K562 (cell line): ENCODE data around the gene AGPAT3. TPM values are rescaled to one million over a fixed set of nuclear protein-coding genes. Genes with fewer than 3 reads are reported as not detected.

Source experiments
- ATAC-seq: fragments of 200-7000 bp; cut with Tn5 transposase; 3 replicates; pipeline ENCODE4 v1.9.1; 2020; ENCODE audit warnings: moderate library complexity
- BruUV-seq: library from RNA; stranded (reverse); fragments of 400-500 nt; replicated peaks from 2 replicates; lab custom pipeline; 2021; lab: Mats Ljungman, UMichigan
- CTCF ChIA-PET: fragments of 300-600 bp; formaldehyde crosslinking; extraction: SDS; loops from one replicate; lab custom pipeline; 2021; ENCODE audit warnings: low intra/inter-chr PET ratio; lab: Yijun Ruan, JAX
- POLR2A ChIA-PET: fragments of 300-600, 350-650 bp; sonication (Branson Sonifier 250); formaldehyde crosslinking; extraction: SDS; loops from one replicate; lab custom pipeline; 2021; ENCODE audit warnings: antibody characterized with exemption, inconsistent platforms; lab: Yijun Ruan, JAX
- DNase-seq, 4 experiments: peaks; one replicate each; pipeline versions ENCODE4 v3.0.0 to v3.0.0-alpha.2; 2011 to 2018; ENCODE audit warnings: low spot score in 3 of 4, mixed read lengths in 3 of 4; ENCODE audit errors: extremely low read depth in 1 of 4
- FAIRE-seq: peaks from 2 replicates; lab custom pipeline; 2011; peaks lifted over from hg19 to GRCh38; lab: Jason Lieb, UNC
- H2AFZ ChIP-seq: 2 replicates; pipeline ENCODE4 v1.6.0; 2011; ENCODE audit warnings: low read depth, low read length, control low read depth, inconsistent platforms
- H3K27ac ChIP-seq: fragments of 200-600 bp; 3 replicates; pipeline ENCODE4 v1.8.0; 2011; ENCODE audit warnings: low read depth, mild to moderate bottlenecking, control low read depth, inconsistent platforms, low read length, moderate library complexity, mixed read lengths; ENCODE audit errors: extremely low read depth
- H3K27me3 ChIP-seq, 2 experiments: fragments of 300-600 bp in 1 of 2; 2 replicates in 1 of 2; 3 replicates in 1 of 2; pipeline versions ENCODE4 v1.6.0 to v1.8.0; 2011; ENCODE audit warnings: inconsistent platforms in 2 of 2, low read length in 2 of 2, mild to moderate bottlenecking in 1 of 2, mixed read lengths in 1 of 2, moderate library complexity in 1 of 2; ENCODE audit not compliant: control insufficient read depth in 2 of 2, insufficient read depth in 2 of 2
- H3K36me3 ChIP-seq: fragments of 300-600 bp; 3 replicates; pipeline ENCODE4 v1.8.0; 2011; ENCODE audit warnings: mild to moderate bottlenecking, low read length, inconsistent platforms; ENCODE audit not compliant: control insufficient read depth, insufficient read depth
- H3K4me1 ChIP-seq, 2 experiments: fragments of 200-600 bp in 1 of 2; replicated peaks in 1 of 2; 2 replicates in 1 of 2; 3 replicates in 1 of 2; pipeline versions ENCODE4 v1.5.1 to v1.8.0; 2011; ENCODE audit warnings: inconsistent platforms in 2 of 2, low read length in 2 of 2, mild to moderate bottlenecking in 1 of 2, mixed read lengths in 1 of 2, moderate library complexity in 1 of 2; ENCODE audit not compliant: control insufficient read depth in 2 of 2, insufficient read depth in 2 of 2
- H3K4me2 ChIP-seq: 2 replicates; pipeline ENCODE4 v1.6.1; 2011; ENCODE audit warnings: low read length, control low read depth, inconsistent platforms, mixed read lengths; ENCODE audit not compliant: insufficient read depth
- H3K4me3 ChIP-seq: fragments of 200-600 bp; sonication (generic), shearing (Covaris generic); 2 replicates; pipeline ENCODE4 v1.5.1; 2016; ENCODE audit warnings: control low read depth, inconsistent platforms
- H3K79me2 ChIP-seq: fragments of 200-600 bp; 3 replicates; pipeline ENCODE4 v1.8.0; 2011; ENCODE audit warnings: low read length, inconsistent platforms; ENCODE audit not compliant: control insufficient read depth, insufficient read depth
- H3K9ac ChIP-seq, 2 experiments: 2 replicates each; pipeline versions ENCODE4 v1.6.0 to v1.6.1; 2011; ENCODE audit warnings: low read depth in 2 of 2, low read length in 2 of 2, control low read depth in 1 of 2, inconsistent platforms in 1 of 2, mild to moderate bottlenecking in 1 of 2, mixed read lengths in 1 of 2; ENCODE audit not compliant: insufficient read depth in 1 of 2
- H3K9me1 ChIP-seq: one replicate; pipeline ENCODE4 v1.6.0; 2011; ENCODE audit warnings: inconsistent platforms, mild to moderate bottlenecking, low read length, moderate library complexity; ENCODE audit not compliant: control insufficient read depth, insufficient read depth
- H3K9me3 ChIP-seq: replicated peaks from 2 replicates; pipeline ENCODE4 v1.5.1; 2011; ENCODE audit warnings: low read depth, low read length, inconsistent platforms; ENCODE audit not compliant: control insufficient read depth, insufficient read depth
- H4K20me1 ChIP-seq: replicated peaks from 2 replicates; pipeline ENCODE4 v1.6.1; 2011; ENCODE audit warnings: low read length, inconsistent platforms, mixed read lengths; ENCODE audit not compliant: control insufficient read depth, insufficient read depth
- BCOR ChIP-seq: fragments of 450-650 bp; IDR thresholded peaks from 2 replicates; pipeline ENCODE4 v1.6.1; 2016
- BMI1 ChIP-seq: fragments of 150-350 bp; IDR thresholded peaks from 2 replicates; pipeline ENCODE4 v1.6.1; 2014; ENCODE audit warnings: low read length
- KDM1A ChIP-seq, 2 experiments: fragments of 450-650 bp; IDR thresholded peaks; 2 replicates each; pipeline ENCODE4 v1.6.1; 2016; ENCODE audit warnings: mild to moderate bottlenecking in 2 of 2
- RBBP5 ChIP-seq: fragments of 200-600 bp; sonication (generic); IDR thresholded peaks from 2 replicates; pipeline ENCODE4 v1.6.1; 2012; ENCODE audit warnings: borderline replicate concordance, mild to moderate bottlenecking, low read length, control low read depth, inconsistent platforms; ENCODE audit not compliant: insufficient read depth, poor library complexity, severe bottlenecking
- SMARCA5 ChIP-seq: fragments of 450-650 bp; IDR thresholded peaks from 2 replicates; pipeline ENCODE4 v1.6.1; 2016
- ZNF146 ChIP-seq: IDR thresholded peaks from one replicate; pipeline ENCODE4 v1.6.1; 2018; ENCODE audit warnings: missing compliant biosample characterization; ENCODE audit not compliant: unreplicated experiment
- WGBS: fragments of 100-300 bp; shearing (Covaris generic); methylation state at CpG from one replicate; pipeline ENCODE4 v1.1.6; 2016; ENCODE audit warnings: low coverage, mixed read lengths; ENCODE audit not compliant: insufficient coverage; ENCODE audit errors: missing lambda C conversion rate; 5-methylcytosine and 5-hydroxymethylcytosine counted together
- in situ Hi-C: fragments of 300-500 bp; cut with MboI; formaldehyde crosslinking; loops from 4 replicates; pipeline ENCODE4 v1.15.0; 2018; ENCODE audit warnings: inconsistent platforms, mixed read lengths
- intact Hi-C: fragments of 100-400 bp; cut with micrococcal nuclease; formaldehyde crosslinking; loops from 2 replicates; pipeline ENCODE4 v1.14.2; 2022
- polyA plus RNA-seq, 8 experiments: library from polyadenylated mRNA; depleted of rRNA in 4 of 8; stranded (reverse) in 5 of 8; unstranded in 3 of 8; fragments of >200 nt; fragmentation: Nextera tagmentation in 2 of 8; fragmentation: Illumina TruSeq in 1 of 8; extraction: Ambion mirVana in 2 of 8; extraction: Trizol in 1 of 8; gene quantifications; 2 replicates each; pipeline versions ENCODE4 v1.2.1 to v1.2.3, GENCODE V29; 2011 to 2014; ENCODE audit warnings: inconsistent platforms in 1 of 8, missing spikeins in 1 of 8
- total RNA-seq, 7 experiments: library from RNA; depleted of rRNA in 6 of 7; stranded (reverse); fragments of >200 nt in 6 of 7; fragmentation: Illumina TruSeq in 2 of 7; extraction: Trizol in 2 of 7; gene quantifications; 2 replicates each; pipeline versions ENCODE4 v1.2.1 to v1.2.3, GENCODE V29; 2011 to 2021; ENCODE audit warnings: low replicate concordance in 1 of 7

The AGPAT3 gene
- total and polyA plus RNA-seq, 9 of the 15 experiments (the other 6 are each of a cell fraction or from before 2014, with no cell fraction given): 1.5 to 88.4 (median 35.7) TPM

- TF ChIP-seq RBBP5: no peak
- TF ChIP-seq SMARCA5: no peak
Observed at GRCh38 chr21:43918385-43918947, 53.4 kb downstream of the AGPAT3 start (continued).

DNA sequence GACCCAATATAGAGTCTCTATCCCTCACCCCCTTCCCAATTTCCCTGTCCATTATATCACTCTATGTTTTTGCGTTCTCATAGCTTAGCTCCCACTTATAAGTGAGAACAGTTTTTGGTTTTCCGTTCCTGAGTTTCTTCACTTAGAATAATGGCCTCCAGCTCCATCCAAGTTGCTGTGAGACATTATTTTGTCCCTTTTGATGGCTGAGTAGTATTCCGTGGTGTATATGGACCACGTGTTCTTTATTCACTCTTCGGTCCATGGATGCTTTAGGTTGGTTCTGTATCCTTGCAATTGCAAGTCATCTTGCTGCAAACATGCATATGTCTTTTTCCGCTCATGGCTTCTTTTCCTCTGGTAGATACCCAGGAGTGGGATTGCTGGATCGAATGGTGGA, 54.3 kb downstream of the AGPAT3 start:
- peaks cover 90% of the 10 kb centered on the region for H3K79me2 ChIP-seq
- intact Hi-C loops: no loop called here
- H3K4me1 ChIP-seq: peaks cover 40 to 62% of the 10 kb centered on the region in 2 experiments
- peaks cover 4% of the 10 kb centered on the region; the same call in 2 of the 3 replicates for H3K36me3 ChIP-seq
- no peaks in the 10 kb centered on the region for H3K27me3 ChIP-seq
- no TSS peak for BruUV-seq
- TF ChIP-seq ZNF146 (CRISPR knock-in tag) (peak; percentile 88), KDM1A (IDR thresholded peaks at IDR 0.05) (peak in 1 of 2 experiments; percentile 32; a peak in 1 of 4 replicates), BMI1 (no peak), BCOR (peak; percentile 38; the same call in 1 of the 2 replicates)
- TF ChIP-seq, all 486 proteins: peak for 3
- no peak overlapping the region for H3K4me3 ChIP-seq
- ChIA-PET CTCF (no interaction called here), POLR2A (interaction anchor here (1.0 kb wide), 1 partner anchor 16 kb away, joined by 4 read pairs; no protein-coding TSS in a partner anchor)
- DNase-seq (no peak), ATAC-seq (no peak), FAIRE-seq (no peak)
- no peak overlapping the region for H3K27ac ChIP-seq
- in situ Hi-C loops: no loop called here
- H3K9me3 ChIP-seq: no peaks in the 10 kb centered on the region
- H3K4me2 ChIP-seq: no peak overlapping the region
- WGBS: 93% methylated on average over 7 of the region's 7 CpGs
- H2AFZ ChIP-seq: no peak overlapping the region
- H3K9ac ChIP-seq: no peak overlapping the region
- H4K20me1 ChIP-seq: no peaks in the 10 kb centered on the region
- H3K9me1 ChIP-seq: peaks cover 5% of the 10 kb centered on the region
